Immature natural killer cell (primary cell): Measurements from ENCODE around the gene RAP1GAP2. TPM values are rescaled to one million over a fixed set of nuclear protein-coding genes. Genes with fewer than 3 reads are reported as not detected.
"Not testable (repeated sequence)": the region's sequence is repeated elsewhere in the genome, so short reads cannot be mapped to it uniquely, and the experiment has no call there.

Experiments used
- DNase-seq, 3 donors: peaks; one replicate each; pipeline ENCODE4 v3.0.0; 2022; ENCODE audit warnings: mixed read lengths in 1 of 3
- H3K27ac Mint-ChIP-seq, 6 donors: one replicate each; pipeline ENCODE4 v1.8.0; 2020; ENCODE audit warnings: mixed read lengths in 6 of 6, mild to moderate bottlenecking in 5 of 6, inconsistent platforms in 4 of 6, moderate library complexity in 3 of 6
- H3K27me3 Mint-ChIP-seq, 3 donors: one replicate each; pipeline ENCODE4 v1.8.0; 2020 to 2021; ENCODE audit warnings: low read depth in 3 of 3, mild to moderate bottlenecking in 3 of 3, mixed read lengths in 3 of 3, moderate library complexity in 3 of 3, inconsistent platforms in 1 of 3
- H3K36me3 Mint-ChIP-seq, 3 donors: one replicate each; pipeline ENCODE4 v1.8.0; 2020; ENCODE audit warnings: mixed read lengths in 3 of 3, inconsistent platforms in 2 of 3, mild to moderate bottlenecking in 2 of 3
- H3K4me1 Mint-ChIP-seq, 2 donors: one replicate each; pipeline ENCODE4 v1.8.0; 2020; ENCODE audit warnings: inconsistent platforms in 2 of 2, mild to moderate bottlenecking in 2 of 2, mixed read lengths in 2 of 2, moderate library complexity in 1 of 2
- H3K4me3 Mint-ChIP-seq, 5 donors: one replicate each; pipeline ENCODE4 v1.8.0; 2020; ENCODE audit warnings: mild to moderate bottlenecking in 5 of 5, mixed read lengths in 5 of 5, inconsistent platforms in 3 of 5, moderate library complexity in 3 of 5
- H3K9me3 Mint-ChIP-seq, 6 donors: one replicate each; pipeline ENCODE4 v1.8.0; 2020; ENCODE audit warnings: mild to moderate bottlenecking in 6 of 6, mixed read lengths in 6 of 6, inconsistent platforms in 4 of 6, moderate library complexity in 3 of 6
- polyA plus RNA-seq, 3 donors: library from polyadenylated mRNA; unstranded; fragments of 300-500 nt; fragmentation: Illumina TruSeq; gene quantifications; one replicate each; pipeline ENCODE4 v1.2.3, GENCODE V29; 2021

Gene RAP1GAP2
- polyA plus RNA-seq, 3 donors from 2014 or later = 2.5 to 28.9 (median 6.4) TPM

DNA sequence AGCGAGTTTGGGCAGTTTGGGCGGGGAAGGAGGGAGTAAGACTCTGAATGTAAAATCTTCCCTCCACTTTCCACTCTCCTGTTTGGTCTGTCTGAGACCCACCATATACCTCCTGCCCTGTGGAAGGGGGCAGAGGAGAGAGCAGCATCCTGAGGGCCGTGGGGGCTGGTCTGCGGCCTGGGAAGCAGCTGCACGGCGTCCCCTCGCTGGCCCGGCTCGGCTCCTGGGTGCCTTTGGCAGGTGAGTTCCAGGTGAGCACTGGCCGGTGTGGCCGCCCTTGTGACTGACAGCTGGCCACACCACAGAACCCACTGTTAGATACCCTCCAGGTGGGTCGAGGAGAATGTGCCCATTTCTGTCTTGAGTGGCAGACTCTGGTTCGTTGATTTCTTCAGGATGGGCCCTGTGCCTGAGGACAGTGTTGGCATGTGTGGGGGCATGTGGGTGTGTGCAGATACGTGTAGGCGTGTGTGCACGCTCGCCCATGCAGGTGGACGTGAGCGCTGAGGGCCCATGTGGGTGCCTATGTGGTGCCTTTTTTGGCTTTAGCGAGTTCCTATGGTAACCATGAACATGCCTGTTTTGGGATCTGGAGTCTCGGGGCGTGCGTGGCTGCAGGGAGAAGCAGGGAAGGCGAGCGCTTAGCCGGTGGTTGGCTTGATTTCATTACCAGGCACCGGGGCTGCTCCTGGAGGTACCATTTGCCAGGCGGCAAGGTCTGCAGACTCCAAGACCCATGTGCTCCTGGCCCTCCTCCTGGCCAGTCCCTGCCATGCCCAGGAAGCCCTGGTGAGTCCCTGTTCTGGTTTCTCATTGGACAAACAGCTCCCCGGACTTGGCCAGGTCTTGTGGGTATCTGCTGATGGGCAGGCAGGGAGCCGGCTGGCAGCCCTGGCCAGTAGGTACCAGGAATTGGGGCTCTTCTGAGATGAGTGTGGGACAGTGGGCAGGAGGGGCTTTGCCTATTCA lies 12.4 kb downstream of the RAP1GAP2 start:
- H3K4me1 Mint-ChIP-seq = peaks cover 84 to 92% of the 10 kb centered on the region in 2 donors
- peaks cover 5 to 49% (median 17%) of the 10 kb centered on the region in 3 donors for H3K36me3 Mint-ChIP-seq
- no peaks in the 10 kb centered on the region for H3K9me3 Mint-ChIP-seq
- no peak for DNase-seq
- H3K4me3 Mint-ChIP-seq = peak overlapping the region; percentile 25 to 58 (median 54)
- peak overlapping the region in 4 of 6 donors; percentile 16 to 78 (median 52) for H3K27ac Mint-ChIP-seq
- H3K27me3 Mint-ChIP-seq = peaks cover 4% of the 10 kb centered on the region in 3 donors

DNA sequence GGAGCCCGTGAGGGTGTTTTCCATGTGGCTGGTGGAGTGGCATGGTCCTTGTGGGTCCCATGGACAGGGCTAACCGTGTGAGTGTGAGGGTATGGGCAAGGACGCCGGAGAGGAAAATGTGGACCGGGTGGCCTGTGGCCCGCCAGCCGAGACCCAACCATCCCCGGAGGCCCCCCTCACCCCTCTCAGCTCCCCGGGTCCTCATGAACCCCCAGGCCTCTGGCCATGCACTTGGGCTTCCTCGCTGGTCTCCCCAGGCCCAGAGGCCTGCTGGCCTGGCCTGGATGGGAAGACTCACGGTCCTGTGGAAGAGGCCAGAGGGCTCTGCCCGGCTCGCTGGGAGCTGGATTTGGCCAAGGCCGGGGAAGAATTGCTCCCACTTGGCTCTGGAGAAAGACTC lies 13.1 kb downstream of the RAP1GAP2 start:
- H3K4me1 Mint-ChIP-seq = peaks cover 84 to 92% of the 10 kb centered on the region in 2 donors
- no peak for DNase-seq
- H3K27me3 Mint-ChIP-seq = peaks cover 7 to 10% (median 8%) of the 10 kb centered on the region in 3 donors
- H3K4me3 Mint-ChIP-seq = peak overlapping the region in 1 of 5 donors; percentile 21
- no peak overlapping the region for H3K27ac Mint-ChIP-seq
- no peaks in the 10 kb centered on the region for H3K9me3 Mint-ChIP-seq
- peaks cover 3 to 48% (median 20%) of the 10 kb centered on the region in 3 donors for H3K36me3 Mint-ChIP-seq

DNA sequence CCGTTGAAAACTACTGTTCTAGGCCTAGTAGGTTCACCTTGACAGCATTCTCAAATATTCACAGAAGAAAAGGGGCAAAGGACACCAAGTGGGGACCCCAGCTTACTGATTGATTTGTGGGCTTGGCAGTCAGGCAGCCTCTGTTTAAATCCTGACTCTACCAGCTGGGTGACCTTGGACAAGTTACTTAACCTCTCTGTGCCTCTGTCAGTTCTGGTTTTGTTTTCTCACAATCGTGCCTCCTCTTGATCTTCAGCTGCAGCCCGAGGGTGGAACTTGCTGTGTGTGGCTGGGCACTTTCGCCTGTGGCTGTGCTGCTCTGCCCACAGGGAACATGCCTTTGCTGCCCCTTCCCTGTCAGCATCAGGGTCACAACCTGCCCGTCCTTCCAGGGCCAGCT lies 17.8 kb downstream of the RAP1GAP2 start:
- peak overlapping the region; percentile 86 to 90 (median 88) for H3K4me3 Mint-ChIP-seq
- H3K4me1 Mint-ChIP-seq = peaks cover 73 to 76% of the 10 kb centered on the region in 2 donors
- no peak for DNase-seq
- peak overlapping the region; percentile 94 to 99 (median 98) for H3K27ac Mint-ChIP-seq
- peaks cover 20 to 25% (median 21%) of the 10 kb centered on the region in 3 donors for H3K27me3 Mint-ChIP-seq
- no peaks in the 10 kb centered on the region for H3K9me3 Mint-ChIP-seq
- H3K36me3 Mint-ChIP-seq = peaks cover 0 to 27% (median 15%) of the 10 kb centered on the region in 3 donors

DNA sequence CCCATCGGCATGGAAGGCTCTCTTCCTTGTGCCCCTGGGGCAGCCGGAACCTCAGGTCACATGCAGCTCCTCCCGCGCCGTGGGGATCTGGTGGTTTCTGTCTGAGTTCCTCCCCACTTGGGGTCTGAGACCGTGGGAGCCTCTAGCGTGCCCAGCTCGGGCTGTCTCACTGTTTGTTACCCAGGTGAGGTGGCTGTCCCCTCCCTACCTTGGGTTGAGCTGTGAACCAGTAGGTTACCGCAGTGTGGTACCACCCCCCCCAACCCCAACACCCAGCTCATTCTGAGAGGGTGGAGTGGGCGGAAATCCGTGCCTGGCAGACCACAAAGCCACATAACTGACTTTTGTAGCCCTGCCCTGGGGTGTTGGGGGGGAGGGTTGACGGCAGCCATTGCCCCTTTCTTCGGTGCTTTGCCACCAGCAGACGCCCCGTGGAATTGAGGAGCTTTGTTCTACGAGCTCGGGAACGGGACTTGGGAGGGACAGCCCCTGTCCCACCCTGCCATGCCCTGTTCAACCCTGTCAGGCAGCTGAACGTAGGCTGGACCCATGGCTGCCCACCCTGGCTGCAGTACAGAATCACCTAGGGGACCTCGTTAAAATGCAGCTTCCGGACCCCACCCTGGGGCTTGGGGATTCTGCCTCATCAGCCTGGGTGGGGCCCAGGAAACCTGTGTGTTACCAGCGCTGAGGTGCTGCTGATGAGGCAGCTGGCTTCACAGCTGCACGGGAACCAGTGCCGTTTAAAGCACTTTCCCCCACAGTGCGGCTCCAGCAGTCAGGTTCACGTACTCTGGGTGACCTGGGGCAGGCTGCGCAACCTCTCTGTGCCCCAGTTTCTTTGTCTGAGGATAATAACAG lies 18.5 kb downstream of the RAP1GAP2 start:
- Mint-ChIP-seq H3K27me3 (peaks cover 20 to 25% (median 23%) of the 10 kb centered on the region in 3 donors), H3K4me3 (peak overlapping the region; percentile 86 to 90 (median 88)), H3K9me3 (no peaks in the 10 kb centered on the region), H3K36me3 (peaks cover 0 to 27% (median 15%) of the 10 kb centered on the region in 3 donors), H3K4me1 (peaks cover 75 to 79% of the 10 kb centered on the region in 2 donors), H3K27ac (peak overlapping the region; percentile 94 to 99 (median 98))
- peak; percentile 98 for DNase-seq

DNA sequence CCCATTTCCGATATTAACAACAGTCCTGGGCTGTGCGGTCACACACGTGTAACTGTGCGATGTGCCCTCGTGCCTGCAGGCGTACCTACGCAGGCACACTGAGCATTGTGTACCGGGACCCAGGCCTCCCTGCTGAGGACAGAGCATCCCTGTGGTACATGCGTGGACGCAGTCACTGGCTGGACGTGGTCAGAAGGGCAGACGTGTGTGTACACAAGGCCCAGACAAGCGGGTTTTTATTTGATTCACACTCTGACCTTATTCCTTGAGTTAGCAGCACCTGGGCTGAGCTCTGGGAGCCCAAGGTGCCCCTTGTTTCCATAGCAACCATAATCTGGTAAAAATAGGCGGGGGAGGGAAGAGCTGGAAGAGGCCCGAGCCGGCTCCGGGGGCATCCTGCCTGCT lies 19.5 kb downstream of the RAP1GAP2 start:
- peak overlapping the region; percentile 77 to 99 (median 98) for H3K27ac Mint-ChIP-seq
- no peaks in the 10 kb centered on the region for H3K9me3 Mint-ChIP-seq
- peak; percentile 72 to 79 (median 76) for DNase-seq

DNA sequence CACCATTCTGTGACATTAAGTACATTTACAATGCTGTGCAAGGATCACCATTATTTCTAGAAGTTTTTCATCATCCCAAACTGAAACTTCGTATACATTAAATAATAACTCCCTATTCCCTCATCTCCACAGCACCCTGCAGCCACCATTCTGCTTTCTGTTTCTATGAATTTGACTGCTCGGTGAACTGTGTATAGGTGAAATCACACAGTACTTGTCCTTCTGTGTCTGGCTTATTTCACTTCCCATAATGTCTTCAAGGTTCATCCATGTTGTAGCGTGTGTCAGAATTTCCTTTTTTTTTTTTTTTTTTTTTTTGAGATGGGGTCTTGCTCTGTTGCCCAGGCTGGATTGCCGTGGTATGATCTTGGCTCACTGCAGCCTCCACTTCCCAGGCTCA lies 20.4 kb downstream of the RAP1GAP2 start:
- Mint-ChIP-seq H3K36me3 (peaks cover 0 to 16% (median 12%) of the 10 kb centered on the region in 3 donors), H3K4me3 (peak overlapping the region in 2 of 5 donors; percentile 32 to 46), H3K27me3 (peaks cover 19 to 27% (median 25%) of the 10 kb centered on the region in 3 donors), H3K9me3 (no peaks in the 10 kb centered on the region), H3K4me1 (peaks cover 75 to 79% of the 10 kb centered on the region in 2 donors), H3K27ac (peak overlapping the region in 5 of 6 donors; percentile 35 to 99 (median 71))
- no peak for DNase-seq

More for the DNA sequence above, 19.5 kb downstream of the RAP1GAP2 start:
- peak overlapping the region; percentile 72 to 81 (median 78) for H3K4me3 Mint-ChIP-seq
- peaks cover 75 to 81% of the 10 kb centered on the region in 2 donors for H3K4me1 Mint-ChIP-seq
- H3K36me3 Mint-ChIP-seq = peaks cover 0 to 23% (median 13%) of the 10 kb centered on the region in 3 donors
- peaks cover 19 to 27% (median 25%) of the 10 kb centered on the region in 3 donors for H3K27me3 Mint-ChIP-seq

DNA sequence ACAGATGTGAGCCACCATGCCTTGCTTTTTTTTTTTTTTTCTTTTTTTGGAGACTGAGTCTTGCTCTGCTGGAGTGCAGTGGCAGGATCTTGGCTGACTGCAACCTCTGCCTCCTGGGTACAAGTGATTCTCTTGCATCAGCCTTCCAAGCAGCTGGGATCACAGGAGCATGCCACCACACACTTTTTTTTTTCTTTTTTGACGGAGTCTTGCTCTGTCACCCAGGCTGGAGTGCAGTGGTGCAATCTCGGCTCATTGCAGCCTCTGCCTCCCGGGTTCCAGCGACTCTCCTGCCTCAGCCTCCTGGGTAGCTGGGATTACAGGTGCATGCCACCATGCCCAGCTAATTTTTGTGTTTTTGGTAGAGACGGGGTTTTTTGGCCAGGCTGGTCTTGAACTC lies 23.1 kb downstream of the RAP1GAP2 start:
- Mint-ChIP-seq H3K27ac (peak overlapping the region in 5 of 6 donors; percentile 40 to 99 (median 84)), H3K4me3 (peak overlapping the region in 4 of 5 donors; percentile 6 to 66 (median 29)), H3K4me1 (peaks cover 69 to 74% of the 10 kb centered on the region in 2 donors), H3K27me3 (peaks cover 18 to 26% (median 18%) of the 10 kb centered on the region in 3 donors)
- not testable (repeated sequence) for DNase-seq, H3K36me3 Mint-ChIP-seq, H3K9me3 Mint-ChIP-seq

DNA sequence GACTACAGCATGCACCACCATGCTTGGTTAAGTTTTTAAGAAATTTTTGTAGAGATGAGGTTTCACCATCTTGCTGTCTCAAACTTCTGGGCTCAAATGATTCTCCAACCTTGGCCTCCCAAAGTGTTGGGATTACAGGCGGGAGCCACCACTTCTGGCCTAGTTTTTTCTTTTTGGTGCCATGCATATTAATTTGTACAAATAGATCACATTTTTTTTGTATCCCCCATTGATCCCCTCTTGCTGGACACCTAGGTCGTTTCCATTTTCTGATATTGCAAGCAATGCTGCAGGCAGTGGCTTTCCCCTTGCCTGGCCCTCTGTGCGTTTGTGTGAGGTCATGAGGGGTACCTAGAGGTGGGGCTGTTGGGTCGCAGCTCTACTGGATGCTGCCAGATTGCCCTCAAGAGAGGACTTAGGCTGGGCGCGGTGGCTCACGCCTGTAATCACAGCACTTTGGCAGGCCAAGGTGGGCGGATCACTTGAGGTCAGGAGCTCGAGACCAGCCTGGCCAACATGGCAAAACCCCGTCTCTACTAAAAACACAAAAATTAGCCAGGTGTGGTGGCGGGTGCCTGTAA lies 23.8 kb downstream of the RAP1GAP2 start:
- H3K27ac Mint-ChIP-seq = peak overlapping the region; percentile 7 to 99 (median 86)
- peaks cover 70 to 74% of the 10 kb centered on the region in 2 donors for H3K4me1 Mint-ChIP-seq
- peak overlapping the region; percentile 45 to 72 (median 62) for H3K4me3 Mint-ChIP-seq
- peaks cover 11 to 19% (median 11%) of the 10 kb centered on the region in 3 donors for H3K27me3 Mint-ChIP-seq
- H3K9me3 Mint-ChIP-seq = no peaks in the 10 kb centered on the region
- DNase-seq = peak; percentile 55 to 58 (median 56)
- peaks cover under 1 to 6% (median 6%) of the 10 kb centered on the region in 3 donors for H3K36me3 Mint-ChIP-seq

DNA sequence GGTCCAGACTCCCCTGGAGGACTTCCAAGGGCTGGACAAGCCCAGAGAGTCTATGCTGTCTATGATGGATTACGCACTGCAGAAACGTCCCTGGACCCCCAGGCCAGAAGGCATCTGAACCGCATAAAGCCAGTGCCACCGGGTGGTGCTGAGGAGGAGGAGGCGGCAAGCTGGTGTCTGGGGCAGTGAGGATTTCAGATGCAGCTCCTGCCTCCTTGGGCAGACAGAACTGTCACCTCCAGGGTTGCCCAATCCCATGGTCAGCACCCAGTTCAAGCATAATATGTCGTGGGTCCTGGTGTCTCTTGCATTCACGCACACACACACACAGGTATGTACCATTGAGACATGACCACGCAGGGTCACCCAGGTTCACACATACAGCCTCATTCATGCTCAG lies 25.6 kb downstream of the RAP1GAP2 start:
- Mint-ChIP-seq H3K9me3 (no peaks in the 10 kb centered on the region), H3K27ac (peak overlapping the region in 5 of 6 donors; percentile 24 to 71 (median 55)), H3K36me3 (peaks cover 6 to 14% (median 8%) of the 10 kb centered on the region in 3 donors), H3K4me1 (peaks cover 75 to 81% of the 10 kb centered on the region in 2 donors), H3K4me3 (peak overlapping the region in 4 of 5 donors; percentile 23 to 41 (median 28)), H3K27me3 (peaks cover 3 to 10% (median 5%) of the 10 kb centered on the region in 3 donors)
- no peak for DNase-seq

DNA sequence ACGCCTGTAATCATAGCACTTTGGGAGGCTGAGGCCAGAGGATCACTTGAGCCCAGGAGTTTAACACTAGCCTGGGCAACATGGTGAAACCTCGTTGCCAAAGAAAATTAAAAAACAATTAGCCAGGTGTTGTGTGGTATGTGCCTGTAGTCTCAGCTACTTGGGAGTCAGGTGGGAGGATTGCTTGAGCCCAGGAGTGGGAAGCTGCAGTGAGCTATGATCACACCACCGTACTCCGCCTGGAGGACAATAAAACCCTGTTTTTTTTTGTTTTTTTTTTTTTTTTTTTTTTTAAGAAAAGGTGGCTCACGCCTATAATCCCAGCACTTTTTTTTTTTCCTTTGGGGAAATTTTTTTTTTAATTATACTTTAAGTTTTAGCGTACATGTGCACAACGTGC lies 26.1 kb downstream of the RAP1GAP2 start:
- Mint-ChIP-seq H3K4me1 (peaks cover 77 to 86% of the 10 kb centered on the region in 2 donors), H3K36me3 (peaks cover 8 to 14% (median 9%) of the 10 kb centered on the region in 3 donors), H3K27ac (peak overlapping the region in 3 of 6 donors; percentile 49 to 71 (median 55)), H3K27me3 (peaks cover 3 to 10% (median 5%) of the 10 kb centered on the region in 3 donors), H3K4me3 (no peak overlapping the region), H3K9me3 (no peaks in the 10 kb centered on the region)
- no peak for DNase-seq

DNA sequence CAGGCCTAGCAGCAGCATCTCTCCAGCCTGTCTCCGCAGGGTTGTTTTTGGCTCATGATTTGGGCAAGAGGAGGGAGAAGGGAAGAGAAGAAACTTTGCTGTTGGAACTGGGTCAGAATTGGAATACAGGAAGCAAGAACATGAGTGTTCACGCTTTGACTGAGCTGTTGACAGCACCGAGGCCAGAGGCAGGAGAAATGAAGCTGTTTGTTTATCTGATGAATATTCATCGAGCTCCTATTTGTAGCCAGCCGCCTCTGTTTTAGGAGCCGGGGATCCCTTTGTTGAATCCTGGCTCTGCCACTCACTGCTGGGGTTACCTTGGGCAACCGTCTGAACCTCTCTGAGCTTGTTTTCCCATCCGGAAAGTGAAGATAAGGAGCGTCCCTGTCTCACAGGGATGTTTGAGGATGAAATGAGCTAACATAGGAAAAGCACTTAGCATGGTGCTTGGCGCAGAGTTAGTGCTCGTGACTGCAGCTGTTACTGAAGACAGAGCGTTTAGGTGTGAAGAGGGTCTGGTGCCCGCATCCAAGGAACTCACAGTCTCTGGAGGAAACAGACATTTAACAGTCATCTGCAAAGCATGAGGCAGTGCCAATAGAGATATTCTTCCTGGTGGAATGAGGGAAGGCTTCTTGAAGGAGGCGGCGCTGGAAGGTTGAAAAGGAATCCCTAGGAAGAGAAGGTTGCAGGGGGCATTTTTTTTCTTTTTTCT lies 29.2 kb downstream of the RAP1GAP2 start:
- DNase-seq = no peak
- H3K9me3 Mint-ChIP-seq = no peaks in the 10 kb centered on the region
- peak overlapping the region; percentile 52 to 89 (median 80) for H3K27ac Mint-ChIP-seq
- peaks cover 3 to 13% (median 5%) of the 10 kb centered on the region in 3 donors for H3K27me3 Mint-ChIP-seq
- H3K36me3 Mint-ChIP-seq = peaks cover 8 to 14% (median 9%) of the 10 kb centered on the region in 3 donors
- H3K4me3 Mint-ChIP-seq = peak overlapping the region; percentile 36 to 74 (median 72)
- peaks cover 79 to 83% of the 10 kb centered on the region in 2 donors for H3K4me1 Mint-ChIP-seq

DNA sequence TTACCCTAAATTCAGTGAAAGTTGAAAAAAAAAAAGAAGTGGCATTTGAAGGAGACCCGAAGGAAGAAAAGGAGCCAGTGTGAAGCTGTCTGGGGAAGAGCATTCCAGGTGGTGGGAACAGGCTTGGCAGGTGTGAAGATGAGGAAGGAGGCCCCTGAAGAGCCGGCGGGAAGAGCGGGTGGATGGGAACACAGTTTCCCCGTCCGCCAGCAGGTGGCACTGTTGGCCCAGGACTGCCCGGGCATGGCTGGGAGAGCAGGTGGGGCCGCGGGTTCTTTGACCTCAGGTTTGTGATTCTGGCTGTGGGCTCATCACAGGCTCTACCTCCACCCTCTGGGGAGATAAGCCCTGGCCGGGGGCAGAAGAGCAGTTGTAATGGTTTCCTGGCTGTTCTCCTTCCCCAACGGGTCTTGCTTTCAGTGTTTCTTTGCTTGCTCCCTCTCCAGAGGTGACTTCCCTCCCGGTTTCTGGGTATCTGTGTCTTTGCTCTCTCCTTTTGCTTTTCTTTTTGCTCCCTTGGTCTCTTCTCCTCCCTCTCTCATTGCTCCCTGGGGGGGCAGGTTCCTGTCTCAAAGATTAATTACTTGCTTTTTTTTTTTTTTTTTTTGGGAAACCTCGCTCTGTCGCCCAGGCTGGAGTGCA lies 32.3 kb downstream of the RAP1GAP2 start:
- Mint-ChIP-seq H3K4me1 (peaks cover 72 to 73% of the 10 kb centered on the region in 2 donors), H3K4me3 (peak overlapping the region; percentile 39 to 75 (median 60)), H3K27me3 (peaks cover 2 to 13% (median 3%) of the 10 kb centered on the region in 3 donors), H3K36me3 (peaks cover 5 to 11% (median 8%) of the 10 kb centered on the region in 3 donors), H3K27ac (peak overlapping the region; percentile 41 to 88 (median 80)), H3K9me3 (no peaks in the 10 kb centered on the region)
- DNase-seq = peak; percentile 81 to 82 (median 82)
